ENCODE results near the gene CXCL8. TPM values are rescaled to one million over a fixed set of nuclear protein-coding genes. Genes with fewer than 3 reads are reported as not detected.

CXCL8 gene
- polyA plus RNA-seq, 3 donors, result 275 to 604 (median 328) TPM

GRCh38 chr4:73698217-73698616 lies 42.2 kb upstream of the CXCL8 start:
- no peak overlapping the region for H3K4me3 ChIP-seq (replicated peaks in 1 of 3; ENCODE audit: low read depth in 2 of 3, low read length in 3 of 3)
- H3K27ac ChIP-seq (ENCODE audit: low read depth in 1 of 2, low read length in 2 of 2), result no peak overlapping the region
- Mint-ChIP-seq H3K36me3 (no peaks in the 10 kb centered on the region), H3K27me3 (ENCODE audit: low read depth in 3 of 3) (peaks cover 0 to 3% (median 0%) of the 10 kb centered on the region in 3 donors), H3K27ac (no peak overlapping the region), H3K4me1 (peaks cover 13% of the 10 kb centered on the region), H3K4me3 (no peak overlapping the region), H3K9me3 (peaks cover 0 to 2% (median 0%) of the 10 kb centered on the region in 7 donors)
- peaks cover under 1 to 10% of the 10 kb centered on the region in 2 donors for H3K4me1 ChIP-seq (ENCODE audit: control insufficient read depth in 1 of 2, insufficient read depth in 2 of 2, low read length in 2 of 2)
- no peaks in the 10 kb centered on the region for H3K36me3 ChIP-seq (replicated peaks in 1 of 2; ENCODE audit: control insufficient read depth in 1 of 2, insufficient read depth in 2 of 2, low read length in 2 of 2)
- no peaks in the 10 kb centered on the region for H4K20me1 ChIP-seq (ENCODE audit: insufficient read depth, low read length)
- H3K4me2 ChIP-seq (replicated peaks; ENCODE audit: extremely low read depth, low read length, poor library complexity, severe bottlenecking), result no peak overlapping the region
- DNase-seq, result no peak
- no peak overlapping the region for H2AFZ ChIP-seq (ENCODE audit: insufficient read depth, low read depth, low read length, poor library complexity, severe bottlenecking)
- no peaks in the 10 kb centered on the region for H3K9me3 ChIP-seq (replicated peaks in 1 of 2; ENCODE audit: control insufficient read depth in 1 of 2, insufficient read depth in 1 of 2, low read length in 2 of 2)
- no peaks in the 10 kb centered on the region for H3K79me2 ChIP-seq (ENCODE audit: insufficient read depth, low read length)
- no peaks in the 10 kb centered on the region for H3K27me3 ChIP-seq (ENCODE audit: control insufficient read depth in 2 of 2, insufficient read depth in 2 of 2, low read length in 2 of 2)
- no peak for TF ChIP-seq CTCF (IDR thresholded peaks at IDR 0.05)
- 100% methylated on average over 1 of the region's 2 CpGs for WGBS (ENCODE audit: insufficient coverage)
- intact Hi-C loops (cut with micrococcal nuclease), result no loop called here
- no peak overlapping the region for H3K9ac ChIP-seq (ENCODE audit: insufficient read depth, low read length, poor library complexity, severe bottlenecking)

GRCh38 chr4:73701116-73701515 lies 39.3 kb upstream of the CXCL8 start:
- peak overlapping the region in 1 of 7 donors; percentile 38 for H3K27ac Mint-ChIP-seq
- TF ChIP-seq CTCF (IDR thresholded peaks at IDR 0.05), result no peak
- Histone ChIP-seq H4K20me1 (ENCODE audit: insufficient read depth, low read length) (no peaks in the 10 kb centered on the region), H3K9me3 (replicated peaks in 1 of 2; ENCODE audit: control insufficient read depth in 1 of 2, insufficient read depth in 1 of 2, low read length in 2 of 2) (no peaks in the 10 kb centered on the region), H3K9ac (ENCODE audit: insufficient read depth, low read length, poor library complexity, severe bottlenecking) (no peak overlapping the region), H2AFZ (ENCODE audit: insufficient read depth, low read depth, low read length, poor library complexity, severe bottlenecking) (no peak overlapping the region), H3K4me1 (ENCODE audit: control insufficient read depth in 1 of 2, insufficient read depth in 2 of 2, low read length in 2 of 2) (peaks cover 24 to 38% of the 10 kb centered on the region in 2 donors), H3K27me3 (ENCODE audit: control insufficient read depth in 2 of 2, insufficient read depth in 2 of 2, low read length in 2 of 2) (no peaks in the 10 kb centered on the region), H3K79me2 (ENCODE audit: insufficient read depth, low read length) (no peaks in the 10 kb centered on the region), H3K36me3 (replicated peaks in 1 of 2; ENCODE audit: control insufficient read depth in 1 of 2, insufficient read depth in 2 of 2, low read length in 2 of 2) (no peaks in the 10 kb centered on the region), H3K4me2 (replicated peaks; ENCODE audit: extremely low read depth, low read length, poor library complexity, severe bottlenecking) (no peak overlapping the region), H3K27ac (ENCODE audit: low read depth in 1 of 2, low read length in 2 of 2) (no peak overlapping the region), H3K4me3 (replicated peaks in 1 of 3; ENCODE audit: low read depth in 2 of 3, low read length in 3 of 3) (no peak overlapping the region)
- WGBS (ENCODE audit: insufficient coverage), result 100% methylated on average over 4 of the region's 5 CpGs
- intact Hi-C loops (cut with micrococcal nuclease), result no loop called here
- H3K27me3 Mint-ChIP-seq (ENCODE audit: low read depth in 3 of 3), result peaks cover 0 to 3% (median 0%) of the 10 kb centered on the region in 3 donors
- no peak for DNase-seq
- peaks cover 0 to 2% (median 0%) of the 10 kb centered on the region in 7 donors for H3K9me3 Mint-ChIP-seq
- no peaks in the 10 kb centered on the region for H3K36me3 Mint-ChIP-seq
- peaks cover 40% of the 10 kb centered on the region for H3K4me1 Mint-ChIP-seq
- no peak overlapping the region for H3K4me3 Mint-ChIP-seq

All from CD14-positive monocyte (primary cell).